Endothelial cell of umbilical vein (primary cell): ENCODE measurements around the gene CD248. TPM values are rescaled to one million over a fixed set of nuclear protein-coding genes. Genes with fewer than 3 reads are reported as not detected.

ENCODE experiments used
- BruUV-seq: library from RNA; stranded (reverse); fragments of 400-500 nt; replicated peaks from 2 replicates; lab custom pipeline; 2021; lab: Mats Ljungman, UMichigan
- CTCF ChIA-PET: fragments of 300-600, 350-600 bp; sonication (Branson Sonifier 250); formaldehyde crosslinking; loops from one replicate; lab custom pipeline; 2021; ENCODE audit warnings: antibody characterized with exemption, inconsistent platforms; lab: Charles Lee
- POLR2A ChIA-PET: fragments of 300-600, 350-600 bp; sonication (Branson Sonifier 250); formaldehyde crosslinking; loops from one replicate; lab custom pipeline; 2021; ENCODE audit warnings: antibody characterized with exemption, inconsistent platforms; lab: Charles Lee
- DNase-seq: peaks from one replicate; pipeline ENCODE4 v3.0.0-alpha.2; 2011; ENCODE audit warnings: low read depth, low spot score
- FAIRE-seq: peaks from 2 replicates; lab custom pipeline; 2011; peaks lifted over from hg19 to GRCh38; lab: Jason Lieb, UNC
- H2AFZ ChIP-seq: 2 replicates; pipeline ENCODE4 v1.6.0; 2012; ENCODE audit warnings: low read depth, low read length, control low read depth, inconsistent platforms
- H3K27ac ChIP-seq: 2 replicates; pipeline ENCODE4 v1.5.1; 2011; ENCODE audit warnings: low read depth, mild to moderate bottlenecking, control low read depth, low read length, moderate library complexity; ENCODE audit not compliant: insufficient read depth
- H3K27me3 ChIP-seq, 2 experiments: 2 replicates each; pipeline versions ENCODE4 v1.6.0 to v1.6.1; 2011; ENCODE audit warnings: low read length in 2 of 2, mixed read lengths in 1 of 2; ENCODE audit not compliant: control insufficient read depth in 2 of 2, insufficient read depth in 2 of 2
- H3K36me3 ChIP-seq, 2 experiments: 2 replicates in 1 of 2; 3 replicates in 1 of 2; pipeline ENCODE4 v1.5.1; 2011; ENCODE audit warnings: low read length in 2 of 2, mild to moderate bottlenecking in 1 of 2, moderate library complexity in 1 of 2; ENCODE audit not compliant: control insufficient read depth in 2 of 2, insufficient read depth in 2 of 2; ENCODE audit errors: extremely low read depth in 1 of 2
- H3K4me1 ChIP-seq: 3 replicates; pipeline ENCODE4 v1.5.1; 2011; ENCODE audit warnings: mild to moderate bottlenecking, low read length; ENCODE audit not compliant: control insufficient read depth, insufficient read depth; ENCODE audit errors: extremely low read depth
- H3K4me2 ChIP-seq: 2 replicates; pipeline ENCODE4 v1.6.1; 2011; ENCODE audit warnings: low read length, control low read depth, mixed read lengths; ENCODE audit not compliant: insufficient read depth
- H3K4me3 ChIP-seq, 3 experiments: fragments of 200-600 bp in 1 of 3; sonication (generic), shearing (Covaris generic) in 1 of 3; replicated peaks in 1 of 3; 2 replicates each; pipeline ENCODE4 v1.5.1; 2011 to 2016; ENCODE audit warnings: control low read depth in 3 of 3, low read length in 3 of 3, mild to moderate bottlenecking in 2 of 3, inconsistent platforms in 1 of 3, low read depth in 1 of 3, moderate library complexity in 1 of 3; ENCODE audit not compliant: insufficient read depth in 1 of 3
- H3K79me2 ChIP-seq: 2 replicates; pipeline ENCODE4 v1.6.0; 2012; ENCODE audit warnings: low read length, inconsistent platforms; ENCODE audit not compliant: control insufficient read depth, insufficient read depth
- H3K9ac ChIP-seq: replicated peaks from 2 replicates; pipeline ENCODE3; 2011; ENCODE audit warnings: low read length, control low read depth; ENCODE audit not compliant: insufficient read depth; ENCODE audit errors: extremely low read depth
- H3K9me1 ChIP-seq: replicated peaks from 3 replicates; pipeline ENCODE4 v1.6.0; 2011; ENCODE audit warnings: mild to moderate bottlenecking, low read length; ENCODE audit not compliant: control insufficient read depth, insufficient read depth; ENCODE audit errors: extremely low read depth
- H3K9me3 ChIP-seq: replicated peaks from 2 replicates; pipeline ENCODE4 v1.5.1; 2012; ENCODE audit warnings: low read length, inconsistent platforms; ENCODE audit not compliant: control insufficient read depth, insufficient read depth
- H4K20me1 ChIP-seq: replicated peaks from 2 replicates; pipeline ENCODE3; 2011; ENCODE audit warnings: mild to moderate bottlenecking, low read length; ENCODE audit not compliant: control insufficient read depth, insufficient read depth; ENCODE audit errors: extremely low read depth
- FOS ChIP-seq: IDR thresholded peaks from 2 replicates; pipeline ENCODE4 v1.6.1; 2011; ENCODE audit warnings: mild to moderate bottlenecking, low read length, moderate library complexity, borderline replicate concordance; ENCODE audit not compliant: insufficient read depth
- MYC ChIP-seq: IDR thresholded peaks from one replicate; pipeline ENCODE4 v1.6.1; 2011; ENCODE audit warnings: mild to moderate bottlenecking, low read depth, low read length
- POLR2A ChIP-seq: IDR thresholded peaks from 2 replicates; pipeline ENCODE4 v1.6.1; 2012; ENCODE audit warnings: low read depth, mild to moderate bottlenecking, control low read depth, low read length
- POLR2AphosphoS5 ChIP-seq: IDR thresholded peaks from 2 replicates; pipeline ENCODE4 v1.6.1; 2012; ENCODE audit warnings: low read depth, mild to moderate bottlenecking, control low read depth, low read length, moderate library complexity; ENCODE audit not compliant: insufficient read depth
- dilution Hi-C: fragments of 300-500 bp; cut with MboI; formaldehyde crosslinking; loops from one replicate; pipeline ENCODE4 v1.15.0; 2019; ENCODE audit warnings: low sequenced_read_pairs; ENCODE audit not compliant: extremely low pct_ligation_motif_present
- intact Hi-C: fragments of 100-400 bp; cut with micrococcal nuclease; formaldehyde crosslinking; loops from one replicate; pipeline ENCODE4 v1.10.0; 2022
- polyA plus RNA-seq, 4 experiments: library from polyadenylated mRNA; depleted of rRNA in 3 of 4; stranded (reverse) in 3 of 4; unstranded in 1 of 4; fragments of >200 nt; gene quantifications; 2 replicates each; pipeline versions ENCODE4 v1.2.1 to v1.2.3, GENCODE V29; 2011 to 2012; ENCODE audit warnings: missing spikeins in 1 of 4
- total RNA-seq: library from RNA; stranded (reverse); gene quantifications from 2 replicates; pipeline ENCODE4 v1.2.3, GENCODE V29; 2021
- TF ChIP-seq, protein P1 (sequence below): IDR thresholded peaks from 2 replicates; pipeline ENCODE4 v1.6.1; 2011; ENCODE audit not compliant: insufficient read depth, insufficient read length
- TF ChIP-seq, protein P2 (sequence below), 2 donors: IDR thresholded peaks; 1 replicate in 1 of 2; 2 replicates in 1 of 2; pipeline ENCODE4 v1.5.1; 2011; ENCODE audit warnings: low read length in 2 of 2, mild to moderate bottlenecking in 2 of 2, moderate library complexity in 2 of 2, control low read depth in 1 of 2, inconsistent platforms in 1 of 2, low read depth in 1 of 2; ENCODE audit not compliant: insufficient read depth in 1 of 2; ENCODE audit errors: extremely low read depth in 1 of 2

Gene CD248
- total and polyA plus RNA-seq, 2 donors (not counting 3 experiments of a cell fraction or from before 2014, with no cell fraction given) = 0.10 TPM; not detected in 1

DNA sequence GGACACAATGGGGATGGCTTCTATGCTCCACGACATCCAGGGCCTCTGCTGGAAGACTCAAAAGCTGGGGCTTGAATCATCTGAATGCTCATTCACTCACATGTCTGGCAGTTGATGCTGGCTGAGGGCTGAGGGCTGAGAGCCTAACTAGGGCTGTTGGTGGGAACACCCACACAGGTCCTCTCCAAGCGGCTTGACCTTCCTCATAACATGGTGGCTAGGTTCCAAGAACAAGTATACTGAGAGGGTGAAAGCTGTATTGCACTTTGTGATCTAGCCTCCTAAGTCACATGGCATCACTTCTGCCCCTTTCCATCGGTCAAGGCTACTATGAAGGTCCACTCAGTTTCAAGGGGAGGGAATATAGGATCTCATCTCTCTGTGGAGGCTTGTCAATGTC, 17.7 kb downstream of the CD248 start:
- H3K4me2 ChIP-seq = no peak overlapping the region
- DNase-seq (no peak), FAIRE-seq (no peak)
- dilution Hi-C loops = no loop called here
- H3K79me2 ChIP-seq = no peaks in the 10 kb centered on the region
- H3K27me3 ChIP-seq = peaks cover 0 to 2% of the 10 kb centered on the region in 2 experiments
- no peak overlapping the region for H3K27ac ChIP-seq
- BruUV-seq = no TSS peak
- no peak overlapping the region for H2AFZ ChIP-seq
- TF ChIP-seq, protein P1, sequence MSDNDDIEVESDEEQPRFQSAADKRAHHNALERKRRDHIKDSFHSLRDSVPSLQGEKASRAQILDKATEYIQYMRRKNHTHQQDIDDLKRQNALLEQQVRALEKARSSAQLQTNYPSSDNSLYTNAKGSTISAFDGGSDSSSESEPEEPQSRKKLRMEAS = no peak
- no peak for TF ChIP-seq POLR2AphosphoS5
- no peak for TF ChIP-seq FOS
- TF ChIP-seq, protein P2, sequence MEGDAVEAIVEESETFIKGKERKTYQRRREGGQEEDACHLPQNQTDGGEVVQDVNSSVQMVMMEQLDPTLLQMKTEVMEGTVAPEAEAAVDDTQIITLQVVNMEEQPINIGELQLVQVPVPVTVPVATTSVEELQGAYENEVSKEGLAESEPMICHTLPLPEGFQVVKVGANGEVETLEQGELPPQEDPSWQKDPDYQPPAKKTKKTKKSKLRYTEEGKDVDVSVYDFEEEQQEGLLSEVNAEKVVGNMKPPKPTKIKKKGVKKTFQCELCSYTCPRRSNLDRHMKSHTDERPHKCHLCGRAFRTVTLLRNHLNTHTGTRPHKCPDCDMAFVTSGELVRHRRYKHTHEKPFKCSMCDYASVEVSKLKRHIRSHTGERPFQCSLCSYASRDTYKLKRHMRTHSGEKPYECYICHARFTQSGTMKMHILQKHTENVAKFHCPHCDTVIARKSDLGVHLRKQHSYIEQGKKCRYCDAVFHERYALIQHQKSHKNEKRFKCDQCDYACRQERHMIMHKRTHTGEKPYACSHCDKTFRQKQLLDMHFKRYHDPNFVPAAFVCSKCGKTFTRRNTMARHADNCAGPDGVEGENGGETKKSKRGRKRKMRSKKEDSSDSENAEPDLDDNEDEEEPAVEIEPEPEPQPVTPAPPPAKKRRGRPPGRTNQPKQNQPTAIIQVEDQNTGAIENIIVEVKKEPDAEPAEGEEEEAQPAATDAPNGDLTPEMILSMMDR (IDR thresholded peaks at IDR 0.05; ENCODE audit: extremely low read depth in 1 of 2, insufficient read depth in 1 of 2, low read depth in 1 of 2, low read length in 2 of 2) = no peak
- no peak for TF ChIP-seq MYC
- no peak for TF ChIP-seq POLR2A
- CTCF ChIA-PET = interaction anchor here (1.0 to 4.5 kb wide), 2 partner anchors 12 to 87 kb away, joined by 3 to 27 read pairs; no protein-coding TSS in a partner anchor
- no peaks in the 10 kb centered on the region for H4K20me1 ChIP-seq
- H3K36me3 ChIP-seq = no peaks in the 10 kb centered on the region
- H3K9ac ChIP-seq = no peak overlapping the region
- H3K4me3 ChIP-seq = no peak overlapping the region
- POLR2A ChIA-PET = no interaction called here
- H3K4me1 ChIP-seq = no peaks in the 10 kb centered on the region
- H3K9me3 ChIP-seq = no peaks in the 10 kb centered on the region
- intact Hi-C loops = no loop called here
- no peaks in the 10 kb centered on the region for H3K9me1 ChIP-seq
